HG02763 (cell line): ENCODE data around the gene EBP.
"Not testable (repeated sequence)": the region's sequence is repeated elsewhere in the genome, so short reads cannot be mapped to it uniquely, and the experiment has no call there.

Experiments
- ATAC-seq: cut with Tn5 transposase; IDR thresholded peaks from one replicate; pipeline ENCODE4 v1.9.1; 2021; ENCODE audit warnings: mild to moderate bottlenecking, moderate library complexity; ENCODE audit not compliant: unreplicated experiment

The EBP gene

GRCh38 chrX:48520976-48521352, 644 bp upstream of the EBP start:
- ATAC-seq, result no peak

GRCh38 chrX:48522291-48522690, 683 bp downstream of the EBP start:
- no peak for ATAC-seq

GRCh38 chrX:48523682-48524081, 2.1 kb downstream of the EBP start:
- no peak for ATAC-seq

- ATAC-seq, result not testable (repeated sequence)
Measured at GRCh38 chrX:48525853-48526252, 4.2 kb downstream of the EBP start.

GRCh38 chrX:48530736-48531135, 9.1 kb downstream of the EBP start:
- no peak for ATAC-seq

- ATAC-seq, result no peak
Measured at GRCh38 chrX:48531358-48531959, 9.9 kb downstream of the EBP start.

- ATAC-seq, result no peak
Measured at GRCh38 chrX:48532161-48532560, 10.6 kb downstream of the EBP start.

GRCh38 chrX:48533165-48533564, 11.6 kb downstream of the EBP start:
- ATAC-seq, result no peak

GRCh38 chrX:48538641-48539344, 17.2 kb downstream of the EBP start:
- no peak for ATAC-seq

GRCh38 chrX:48539345-48540027, 17.9 kb downstream of the EBP start, which contains the start of gene TBC1D25:
Gene TBC1D25 (plus strand): TSS chrX:48539714. CDS start chrX:48539798, 84 bp downstream.
- peak; percentile 75 for ATAC-seq

GRCh38 chrX:48540028-48540375, 18.4 kb downstream of the EBP start:
- peak; percentile 26 for ATAC-seq

- ATAC-seq, result no peak
Measured at GRCh38 chrX:48540480-48540879, 18.9 kb downstream of the EBP start.

- no peak for ATAC-seq
Measured at GRCh38 chrX:48541140-48541814, 19.7 kb downstream of the EBP start.

GRCh38 chrX:48548871-48549270, 27.3 kb downstream of the EBP start:
- ATAC-seq, result no peak

- not testable (repeated sequence) for ATAC-seq
Measured at GRCh38 chrX:48555731-48556325, 34.2 kb downstream of the EBP start.

GRCh38 chrX:48558271-48558670, 36.7 kb downstream of the EBP start:
- no peak for ATAC-seq

GRCh38 chrX:48559636-48560035, 38.0 kb downstream of the EBP start:
- ATAC-seq, result no peak

GRCh38 chrX:48560056-48560455, 38.4 kb downstream of the EBP start:
- no peak for ATAC-seq

- ATAC-seq, result no peak
Measured at GRCh38 chrX:48560681-48561080, 39.1 kb downstream of the EBP start.

- no peak for ATAC-seq
Measured at GRCh38 chrX:48569958-48570357, 48.4 kb downstream of the EBP start.

GRCh38 chrX:48573690-48574269, 52.2 kb downstream of the EBP start:
- ATAC-seq, result no peak
